ENCODE data around the gene TMEM52B.

The TMEM52B gene

GRCh38 chr12:10175846-10176636, 2.8 kb upstream of the TMEM52B start:
- no peaks in the 10 kb centered on the region for H3K9me3 ChIP-seq (ENCODE audit: insufficient read depth, low read length, severe bottlenecking)
- no peaks in the 10 kb centered on the region for H3K79me2 ChIP-seq (ENCODE audit: insufficient read depth, low read length)
- no peaks in the 10 kb centered on the region for H3K4me1 ChIP-seq (ENCODE audit: insufficient read depth, low read length)
- H3K4me3 ChIP-seq (ENCODE audit: low read depth in 1 of 2, low read length in 2 of 2) = no peak overlapping the region
- H4K20me1 ChIP-seq (ENCODE audit: insufficient read depth, low read length) = no peaks in the 10 kb centered on the region
- peaks cover 16% of the 10 kb centered on the region for H3K27me3 ChIP-seq (ENCODE audit: insufficient read depth, low read length, poor library complexity)
- TF ChIP-seq CTCF (IDR thresholded peaks at IDR 0.05; ENCODE audit: borderline replicate concordance, extremely low read depth, low read length, poor library complexity, severe bottlenecking) (no peak), EZH2 (IDR thresholded peaks at IDR 0.05; ENCODE audit: borderline replicate concordance, low read depth, low read length, severe bottlenecking) (no peak)
- no peak overlapping the region for H3K4me2 ChIP-seq (ENCODE audit: insufficient read depth, low read length)
- no peak for ATAC-seq (ENCODE audit: insufficient read depth, low read depth)
- no peaks in the 10 kb centered on the region for H3K36me3 ChIP-seq (ENCODE audit: insufficient read depth, low read length)
- H2AFZ ChIP-seq (ENCODE audit: low read depth, low read length) = no peak overlapping the region
- DNase-seq = no peak
- no peak overlapping the region for H3K9ac ChIP-seq (ENCODE audit: low read depth, low read length)
- no peak overlapping the region for H3K27ac ChIP-seq (ENCODE audit: low read length)

- Histone ChIP-seq H3K9me3 (ENCODE audit: insufficient read depth, low read length, severe bottlenecking) (no peaks in the 10 kb centered on the region), H3K4me3 (ENCODE audit: low read depth in 1 of 2, low read length in 2 of 2) (no peak overlapping the region), H2AFZ (ENCODE audit: low read depth, low read length) (no peak overlapping the region), H3K4me2 (ENCODE audit: insufficient read depth, low read length) (no peak overlapping the region), H3K79me2 (ENCODE audit: insufficient read depth, low read length) (no peaks in the 10 kb centered on the region), H3K9ac (ENCODE audit: low read depth, low read length) (no peak overlapping the region), H4K20me1 (ENCODE audit: insufficient read depth, low read length) (no peaks in the 10 kb centered on the region), H3K27ac (ENCODE audit: low read length) (no peak overlapping the region), H3K36me3 (ENCODE audit: insufficient read depth, low read length) (no peaks in the 10 kb centered on the region), H3K27me3 (ENCODE audit: insufficient read depth, low read length, poor library complexity) (peaks cover 16% of the 10 kb centered on the region), H3K4me1 (ENCODE audit: insufficient read depth, low read length) (no peaks in the 10 kb centered on the region)
- no peak for TF ChIP-seq CTCF (IDR thresholded peaks at IDR 0.05; ENCODE audit: borderline replicate concordance, extremely low read depth, low read length, poor library complexity, severe bottlenecking)
- no peak for TF ChIP-seq EZH2 (IDR thresholded peaks at IDR 0.05; ENCODE audit: borderline replicate concordance, low read depth, low read length, severe bottlenecking)
- ATAC-seq (ENCODE audit: insufficient read depth, low read depth) (no peak), DNase-seq (no peak)
Measured at GRCh38 chr12:10179776-10180181, 947 bp downstream of the TMEM52B start.

- H3K9ac ChIP-seq (ENCODE audit: low read depth, low read length) = no peak overlapping the region
- no peak overlapping the region for H3K4me2 ChIP-seq (ENCODE audit: insufficient read depth, low read length)
- no peaks in the 10 kb centered on the region for H3K4me1 ChIP-seq (ENCODE audit: insufficient read depth, low read length)
- H3K9me3 ChIP-seq (ENCODE audit: insufficient read depth, low read length, severe bottlenecking) = no peaks in the 10 kb centered on the region
- H3K36me3 ChIP-seq (ENCODE audit: insufficient read depth, low read length) = no peaks in the 10 kb centered on the region
- no peak overlapping the region for H2AFZ ChIP-seq (ENCODE audit: low read depth, low read length)
- no peak for DNase-seq
- H3K79me2 ChIP-seq (ENCODE audit: insufficient read depth, low read length) = no peaks in the 10 kb centered on the region
- H4K20me1 ChIP-seq (ENCODE audit: insufficient read depth, low read length) = no peaks in the 10 kb centered on the region
- no peak overlapping the region for H3K27ac ChIP-seq (ENCODE audit: low read length)
- ATAC-seq (ENCODE audit: insufficient read depth, low read depth) = no peak
- H3K27me3 ChIP-seq (ENCODE audit: insufficient read depth, low read length, poor library complexity) = peaks cover 11% of the 10 kb centered on the region
- no peak for TF ChIP-seq EZH2 (IDR thresholded peaks at IDR 0.05; ENCODE audit: borderline replicate concordance, low read depth, low read length, severe bottlenecking)
- no peak overlapping the region for H3K4me3 ChIP-seq (ENCODE audit: low read depth in 1 of 2, low read length in 2 of 2)
Measured at GRCh38 chr12:10182354-10183049, 3.7 kb downstream of the TMEM52B start.

GRCh38 chr12:10184261-10184843, 5.5 kb downstream of the TMEM52B start:
- ATAC-seq (ENCODE audit: insufficient read depth, low read depth) = no peak
- H2AFZ ChIP-seq (ENCODE audit: low read depth, low read length) = no peak overlapping the region

More at GRCh38 chr12:10184261-10184843, 5.5 kb downstream of the TMEM52B start:
- no peak for DNase-seq
- Histone ChIP-seq H3K4me2 (ENCODE audit: insufficient read depth, low read length) (no peak overlapping the region), H3K9ac (ENCODE audit: low read depth, low read length) (no peak overlapping the region), H3K79me2 (ENCODE audit: insufficient read depth, low read length) (no peaks in the 10 kb centered on the region), H3K36me3 (ENCODE audit: insufficient read depth, low read length) (no peaks in the 10 kb centered on the region), H3K4me3 (ENCODE audit: low read depth in 1 of 2, low read length in 2 of 2) (no peak overlapping the region), H3K9me3 (ENCODE audit: insufficient read depth, low read length, severe bottlenecking) (no peaks in the 10 kb centered on the region), H3K4me1 (ENCODE audit: insufficient read depth, low read length) (no peaks in the 10 kb centered on the region), H3K27ac (ENCODE audit: low read length) (no peak overlapping the region), H4K20me1 (ENCODE audit: insufficient read depth, low read length) (no peaks in the 10 kb centered on the region), H3K27me3 (ENCODE audit: insufficient read depth, low read length, poor library complexity) (peaks cover 11% of the 10 kb centered on the region)
- TF ChIP-seq EZH2 (IDR thresholded peaks at IDR 0.05; ENCODE audit: borderline replicate concordance, low read depth, low read length, severe bottlenecking) (no peak), CTCF (IDR thresholded peaks at IDR 0.05; ENCODE audit: borderline replicate concordance, extremely low read depth, low read length, poor library complexity, severe bottlenecking) (no peak)

All from DND-41 (cell line).